H1 (cell line): ENCODE measurements around the gene OSBP. TPM values are rescaled to one million over a fixed set of nuclear protein-coding genes. Genes with fewer than 3 reads are reported as not detected.

Experiments used
- CTCF ChIA-PET: fragments of 300-600 bp; sonication (Branson Sonifier 250); formaldehyde crosslinking; loops from one replicate; lab custom pipeline; 2021; ENCODE audit not compliant: partially characterized antibody; lab: Charles Lee
- POLR2A ChIA-PET: fragments of 300-600 bp; sonication (Branson Sonifier 250); formaldehyde crosslinking; loops from one replicate; lab custom pipeline; 2021; ENCODE audit warnings: inconsistent platforms; ENCODE audit not compliant: partially characterized antibody; lab: Charles Lee
- DNase-seq, 2 experiments: peaks; one replicate each; pipeline versions ENCODE4 v3.0.0 to v3.0.0-alpha.2; 2010 to 2022; ENCODE audit warnings: low spot score in 2 of 2, low read depth in 1 of 2, mixed read lengths in 1 of 2
- FAIRE-seq: peaks from 2 replicates; lab custom pipeline; 2011; peaks lifted over from hg19 to GRCh38; lab: Jason Lieb, UNC
- H2AFZ ChIP-seq: 2 replicates; pipeline ENCODE4 v1.8.1; 2012; ENCODE audit warnings: low read length, inconsistent platforms
- H2AK5ac ChIP-seq: 2 replicates; pipeline ENCODE4 v1.6.1; 2013; ENCODE audit warnings: low read depth, low read length
- H2BK120ac ChIP-seq: replicated peaks from 2 replicates; pipeline ENCODE3; 2013; ENCODE audit warnings: low read depth, low read length, inconsistent platforms
- H2BK12ac ChIP-seq: 2 replicates; pipeline ENCODE4 v1.6.1; 2013; ENCODE audit warnings: low read depth, low read length
- H2BK15ac ChIP-seq: 2 replicates; pipeline ENCODE4 v1.6.1; 2013; ENCODE audit warnings: low read length
- H2BK20ac ChIP-seq: 2 replicates; pipeline ENCODE4 v1.6.1; 2013; ENCODE audit warnings: low read length
- H2BK5ac ChIP-seq: 2 replicates; pipeline ENCODE4 v1.6.1; 2013; ENCODE audit warnings: low read depth, low read length
- H3K14ac ChIP-seq: 2 replicates; pipeline ENCODE4 v1.6.1; 2013; ENCODE audit warnings: inconsistent platforms; ENCODE audit not compliant: insufficient read length
- H3K18ac ChIP-seq: 2 replicates; pipeline ENCODE4 v1.6.1; 2013; ENCODE audit warnings: low read length; ENCODE audit errors: extremely low read depth
- H3K23ac ChIP-seq: 2 replicates; pipeline ENCODE4 v1.6.1; 2013; ENCODE audit warnings: inconsistent platforms; ENCODE audit not compliant: insufficient read length
- H3K23me2 ChIP-seq: 2 replicates; pipeline ENCODE4 v1.6.1; 2013; ENCODE audit warnings: low read depth, low read length
- H3K27ac ChIP-seq: 2 replicates; pipeline ENCODE4 v1.6.1; 2011; ENCODE audit warnings: low read depth, low read length, inconsistent platforms
- H3K27me3 ChIP-seq, 4 experiments: replicated peaks in 1 of 4; 1 replicate in 1 of 4; 2 replicates in 3 of 4; pipeline versions ENCODE4 v1.6.1 to v1.8.1; 2011 to 2013; ENCODE audit warnings: low read length in 3 of 4, mild to moderate bottlenecking in 3 of 4, inconsistent platforms in 2 of 4, mixed read lengths in 2 of 4, moderate library complexity in 1 of 4; ENCODE audit not compliant: control insufficient read depth in 3 of 4, insufficient read depth in 3 of 4; ENCODE audit errors: extremely low read depth in 1 of 4
- H3K36me3 ChIP-seq, 4 experiments: 2 replicates each; pipeline versions ENCODE4 v1.6.1 to v1.8.1; 2011 to 2013; ENCODE audit warnings: mild to moderate bottlenecking in 4 of 4, low read length in 3 of 4, moderate library complexity in 2 of 4, control low read depth in 1 of 4, inconsistent platforms in 1 of 4; ENCODE audit not compliant: insufficient read depth in 4 of 4, control insufficient read depth in 2 of 4
- H3K4ac ChIP-seq: replicated peaks from 2 replicates; pipeline ENCODE3; 2013; ENCODE audit warnings: low read length, low read depth, mixed read lengths, inconsistent platforms; ENCODE audit not compliant: insufficient read length
- H3K4me1 ChIP-seq, 4 experiments: replicated peaks in 1 of 4; 1 replicate in 1 of 4; 2 replicates in 3 of 4; pipeline versions ENCODE4 v1.6.1 to v1.8.1; 2011 to 2013; ENCODE audit warnings: low read length in 3 of 4, inconsistent platforms in 2 of 4, mixed read lengths in 1 of 4; ENCODE audit not compliant: insufficient read depth in 4 of 4, control insufficient read depth in 3 of 4
- H3K4me2 ChIP-seq, 2 experiments: 2 replicates each; pipeline versions ENCODE4 v1.6.1 to v1.8.1; 2011 to 2013; ENCODE audit warnings: low read depth in 2 of 2, low read length in 2 of 2, control low read depth in 1 of 2, inconsistent platforms in 1 of 2, mild to moderate bottlenecking in 1 of 2; ENCODE audit not compliant: insufficient read depth in 1 of 2
- H3K4me3 ChIP-seq, 4 experiments: fragments of 200-600, 300-600 bp in 1 of 4; sonication (generic), shearing (Covaris generic), sonication (Bioruptor Twin) in 1 of 4; 2 replicates each; pipeline versions ENCODE4 v1.5.1 to v1.8.1; 2011 to 2016; ENCODE audit warnings: low read length in 4 of 4, low read depth in 3 of 4, control low read depth in 2 of 4, inconsistent platforms in 2 of 4, mild to moderate bottlenecking in 2 of 4, mixed read lengths in 1 of 4, moderate library complexity in 1 of 4; ENCODE audit not compliant: insufficient read depth in 2 of 4; ENCODE audit errors: extremely low read depth in 1 of 4
- H3K56ac ChIP-seq: replicated peaks from 2 replicates; pipeline ENCODE3; 2013; ENCODE audit warnings: low read depth, mild to moderate bottlenecking, mixed read lengths, low read length, inconsistent platforms; ENCODE audit not compliant: insufficient read length
- H3K79me1 ChIP-seq: 2 replicates; pipeline ENCODE4 v1.6.1; 2013; ENCODE audit warnings: low read depth, low read length, control low read depth
- H3K79me2 ChIP-seq, 2 experiments: 2 replicates each; pipeline versions ENCODE4 v1.6.1 to v1.8.1; 2012 to 2013; ENCODE audit warnings: low read length in 2 of 2, mild to moderate bottlenecking in 2 of 2, inconsistent platforms in 1 of 2; ENCODE audit not compliant: insufficient read depth in 2 of 2, control insufficient read depth in 1 of 2
- H3K9ac ChIP-seq, 4 experiments: replicated peaks in 1 of 4; 1 replicate in 1 of 4; 2 replicates in 3 of 4; pipeline versions ENCODE4 v1.6.1 to v1.8.1; 2011 to 2013; ENCODE audit warnings: low read depth in 3 of 4, low read length in 3 of 4, control low read depth in 2 of 4, mild to moderate bottlenecking in 2 of 4, moderate library complexity in 2 of 4, inconsistent platforms in 1 of 4; ENCODE audit errors: extremely low read depth in 1 of 4
- H3K9me3 ChIP-seq, 2 experiments: 2 replicates each; pipeline versions ENCODE4 v1.6.1 to v1.8.1; 2012 to 2013; ENCODE audit warnings: mild to moderate bottlenecking in 2 of 2, moderate library complexity in 2 of 2, control low read depth in 1 of 2, inconsistent platforms in 1 of 2, low read depth in 1 of 2, low read length in 1 of 2, mixed read lengths in 1 of 2; ENCODE audit not compliant: insufficient read depth in 2 of 2
- H4K20me1 ChIP-seq, 2 experiments: replicated peaks in 1 of 2; 2 replicates each; pipeline versions ENCODE3 to v1.8.1; 2011 to 2013; ENCODE audit warnings: inconsistent platforms in 2 of 2, low read length in 2 of 2, mild to moderate bottlenecking in 1 of 2; ENCODE audit not compliant: insufficient read depth in 2 of 2, control insufficient read depth in 1 of 2
- H4K5ac ChIP-seq: 2 replicates; pipeline ENCODE4 v1.6.1; 2013; ENCODE audit warnings: low read length, low read depth, mixed read lengths, inconsistent platforms; ENCODE audit not compliant: insufficient read length
- H4K8ac ChIP-seq: 2 replicates; pipeline ENCODE4 v1.8.0; 2013; ENCODE audit warnings: mild to moderate bottlenecking, moderate library complexity, low read length, inconsistent platforms; ENCODE audit not compliant: insufficient read depth; ENCODE audit errors: extremely low read depth
- H4K91ac ChIP-seq: replicated peaks from 2 replicates; pipeline ENCODE3; 2013; ENCODE audit warnings: low read length, mixed read lengths, inconsistent platforms; ENCODE audit not compliant: insufficient read length
- CBX5 ChIP-seq: fragments of 300-800, 300-1000 bp; sonication (generic); IDR thresholded peaks from 2 replicates; pipeline ENCODE4 v1.7.1; 2016; ENCODE audit warnings: antibody characterized with exemption, low read length, low read depth
- CREB1 ChIP-seq: IDR thresholded peaks from 2 replicates; pipeline ENCODE4 v1.6.1; 2012; ENCODE audit warnings: inconsistent platforms
- GABPA ChIP-seq: IDR thresholded peaks from 2 replicates; pipeline ENCODE4 v1.6.1; 2011; ENCODE audit warnings: mild to moderate bottlenecking, low read length, moderate library complexity, borderline replicate concordance; ENCODE audit not compliant: insufficient read depth
- JUND ChIP-seq: IDR thresholded peaks from 2 replicates; pipeline ENCODE4 v1.6.1; 2011; ENCODE audit warnings: mild to moderate bottlenecking, improper control_type of control experiment, low read length
- POLR2A ChIP-seq, 2 experiments: IDR thresholded peaks; 1 replicate in 1 of 2; 2 replicates in 1 of 2; pipeline ENCODE4 v1.6.1; 2011; ENCODE audit warnings: low read depth in 2 of 2, low read length in 2 of 2, mild to moderate bottlenecking in 2 of 2; ENCODE audit errors: control extremely low read depth in 1 of 2
- POU5F1 ChIP-seq: IDR thresholded peaks from 2 replicates; pipeline ENCODE4 v1.6.1; 2011; ENCODE audit warnings: low read depth, mild to moderate bottlenecking, low read length, moderate library complexity
- RAD21 ChIP-seq, 2 experiments: IDR thresholded peaks in 1 of 2; conservative IDR thresholded peaks in 1 of 2; 2 replicates each; pipeline ENCODE4 v1.6.1; 2011; ENCODE audit warnings: low read depth in 2 of 2, low read length in 2 of 2, improper control_type of control experiment in 1 of 2, inconsistent platforms in 1 of 2, mild to moderate bottlenecking in 1 of 2, moderate library complexity in 1 of 2
- SP4 ChIP-seq: IDR thresholded peaks from 2 replicates; pipeline ENCODE4 v1.6.1; 2012; ENCODE audit warnings: low read length, inconsistent platforms
- TBP ChIP-seq: IDR thresholded peaks from 2 replicates; pipeline ENCODE4 v1.6.1; 2011; ENCODE audit warnings: low read depth, low read length, improper control_type of control experiment
- TEAD4 ChIP-seq: IDR thresholded peaks from 2 replicates; pipeline ENCODE4 v1.6.1; 2012; ENCODE audit warnings: low read depth, low read length, inconsistent platforms, mixed read lengths
- WGBS, 2 experiments: shearing (Covaris generic) in 1 of 2; methylation state at CpG; one replicate each; pipeline versions ENCODE4 v1.1.6 to v1.1.7; 2013 to 2015; ENCODE audit warnings: low lambda C conversion rate in 2 of 2, mixed read lengths in 2 of 2, inconsistent platforms in 1 of 2, low coverage in 1 of 2, missing lambda C conversion rate in 1 of 2; ENCODE audit not compliant: insufficient replicate concordance in 2 of 2, insufficient coverage in 1 of 2, insufficient read length in 1 of 2; ENCODE audit errors: extremely low coverage in 1 of 2, missing lambda C conversion rate in 1 of 2; 5-methylcytosine and 5-hydroxymethylcytosine counted together
- polyA plus RNA-seq, 7 experiments: library from polyadenylated mRNA; depleted of rRNA in 3 of 7; stranded (reverse) in 5 of 7; unstranded in 2 of 7; fragments of >200 nt in 5 of 7; fragments of 200-250 nt in 2 of 7; gene quantifications; 1 replicate in 5 of 7; 2 replicates in 1 of 7; 4 replicates in 1 of 7; pipeline versions ENCODE4 v1.2.1 to v1.2.3, GENCODE V29; 2011 to 2013; ENCODE audit warnings: missing spikeins in 2 of 7, mixed read lengths in 2 of 7
- total RNA-seq: library from RNA; stranded (reverse); fragmentation: NEBNext Ultra II Directional; extraction: Animal tissue kit (Norgen Biotek cat#: 25700); gene quantifications from 2 replicates; pipeline ENCODE4 v1.2.1, GENCODE V29; 2021
- TF ChIP-seq, protein P1 (sequence below): IDR thresholded peaks from 2 replicates; pipeline ENCODE4 v1.6.1; 2011; ENCODE audit warnings: low read length, improper control_type of control experiment

The OSBP gene
- total and polyA plus RNA-seq, 2 of the 8 experiments (the other 6 are each of a cell fraction or from before 2014, with no cell fraction given) = 13.2 to 43.1 TPM

DNA sequence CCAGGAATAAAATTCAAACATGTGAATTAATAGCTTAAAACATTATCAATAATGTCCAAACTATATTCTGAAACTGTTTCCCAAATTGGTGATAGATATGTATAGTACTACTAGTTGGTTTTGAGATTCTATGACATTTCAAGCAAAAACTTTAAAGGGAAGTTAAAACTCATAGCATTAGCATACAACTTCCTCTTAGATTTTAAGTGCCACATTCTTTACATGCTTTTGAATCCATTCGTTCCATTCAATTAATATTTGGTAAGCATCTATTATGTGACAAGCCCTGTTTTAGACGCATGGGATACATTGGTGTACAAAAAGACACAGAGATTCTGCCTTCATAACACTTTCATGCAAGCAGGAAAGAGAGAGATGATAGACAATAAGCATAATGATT is 44.4 kb upstream of the OSBP start:
- TF ChIP-seq, protein P1, sequence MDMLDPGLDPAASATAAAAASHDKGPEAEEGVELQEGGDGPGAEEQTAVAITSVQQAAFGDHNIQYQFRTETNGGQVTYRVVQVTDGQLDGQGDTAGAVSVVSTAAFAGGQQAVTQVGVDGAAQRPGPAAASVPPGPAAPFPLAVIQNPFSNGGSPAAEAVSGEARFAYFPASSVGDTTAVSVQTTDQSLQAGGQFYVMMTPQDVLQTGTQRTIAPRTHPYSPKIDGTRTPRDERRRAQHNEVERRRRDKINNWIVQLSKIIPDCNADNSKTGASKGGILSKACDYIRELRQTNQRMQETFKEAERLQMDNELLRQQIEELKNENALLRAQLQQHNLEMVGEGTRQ = no peak
- no peak for TF ChIP-seq TEAD4
- TF ChIP-seq SP4 = no peak
- TF ChIP-seq POU5F1 = no peak
- no peak for TF ChIP-seq TBP
- TF ChIP-seq RAD21 (IDR thresholded peaks at IDR 0.05 in 1 of 2, conservative IDR thresholded peaks at IDR 0.05 in 1 of 2; ENCODE audit: low read depth in 2 of 2, low read length in 2 of 2) = no peak
- no peak for TF ChIP-seq JUND
- TF ChIP-seq GABPA = no peak
- no peak for TF ChIP-seq POLR2A (IDR thresholded peaks at IDR 0.05; ENCODE audit: control extremely low read depth in 1 of 2, low read depth in 2 of 2, low read length in 2 of 2)
- TF ChIP-seq CREB1 = no peak
- TF ChIP-seq CBX5 = no peak
- POLR2A ChIA-PET = interaction anchor here (1.3 kb wide), 1 partner anchor 9 kb away, joined by 4 read pairs; the partner anchor contains the start of gene PATL1
- WGBS, 2 experiments = 89% methylated on average over 2 of the region's 2 CpGs; no CpG with 5 or more reads in 1 of the 2 experiments
- FAIRE-seq (no peak), DNase-seq (no peak)
- Histone ChIP-seq H2BK120ac (no peak overlapping the region), H3K79me2 (no peaks in the 10 kb centered on the region), H4K91ac (no peak overlapping the region), H3K27ac (no peak overlapping the region), H3K9ac (no peak overlapping the region), H3K4me3 (no peak overlapping the region), H4K8ac (no peak overlapping the region), H3K27me3 (no peaks in the 10 kb centered on the region), H2BK15ac (no peak overlapping the region), H3K36me3 (peaks cover 12 to 76% (median 39%) of the 10 kb centered on the region in 4 experiments), H2BK12ac (no peak overlapping the region), H3K9me3 (no peaks in the 10 kb centered on the region), H4K5ac (no peak overlapping the region), H3K56ac (no peak overlapping the region), H2AFZ (no peak overlapping the region), H3K23ac (no peak overlapping the region), H2BK5ac (no peak overlapping the region), H3K4me1 (no peaks in the 10 kb centered on the region), H3K79me1 (no peaks in the 10 kb centered on the region), H3K18ac (no peak overlapping the region), H3K14ac (no peak overlapping the region), H2AK5ac (no peak overlapping the region), H2BK20ac (no peak overlapping the region), H3K23me2 (no peaks in the 10 kb centered on the region), H4K20me1 (peaks cover 0 to 5% of the 10 kb centered on the region in 2 experiments), H3K4me2 (no peak overlapping the region; a peak in 1 of 4 replicates), H3K4ac (no peak overlapping the region)
- CTCF ChIA-PET = interaction anchor here (0.6 to 0.8 kb wide), 2 partner anchors 80 to 142 kb away, joined by 3 to 4 read pairs; no protein-coding TSS in a partner anchor
